GM12878 (cell line): ENCODE measurements around the gene TMEM132D. TPM values are rescaled to one million over a fixed set of nuclear protein-coding genes. Genes with fewer than 3 reads are reported as not detected.

Source experiments
- ATAC-seq: fragments of 200-7000 bp; cut with Tn5 transposase; 3 replicates; pipeline ENCODE4 v1.9.1; 2020; ENCODE audit warnings: mild to moderate bottlenecking, moderate library complexity
- BruUV-seq: library from RNA; stranded (reverse); fragments of 400-500 nt; replicated peaks from 2 replicates; lab custom pipeline; 2021; lab: Mats Ljungman, UMichigan
- CTCF ChIA-PET: fragments of 300-600 bp; sonication (Branson Sonifier 250); formaldehyde crosslinking; extraction: SDS; loops from one replicate; lab custom pipeline; 2021; ENCODE audit warnings: inconsistent platforms; lab: Yijun Ruan, JAX
- POLR2A ChIA-PET: fragments of 350-600 bp; formaldehyde crosslinking; extraction: SDS; loops from one replicate; lab custom pipeline; 2021; ENCODE audit warnings: inconsistent platforms; lab: Charles Lee
- RAD21 ChIA-PET: fragments of 300-600 bp; sonication (Branson Sonifier 250); formaldehyde crosslinking; loops from one replicate; lab custom pipeline; 2023; ENCODE audit warnings: antibody characterized with exemption; ENCODE audit not compliant: unreplicated experiment; lab: Charles Lee
- SMC1A ChIA-PET: fragments of 300-600 bp; sonication (Branson Sonifier 250); formaldehyde crosslinking; loops from one replicate; lab custom pipeline; 2023; ENCODE audit not compliant: unreplicated experiment, uncharacterized antibody; lab: Charles Lee
- DNase-seq: peaks from one replicate; pipeline ENCODE4 v3.0.0-alpha.2; 2011; ENCODE audit warnings: low read depth, low spot score
- FAIRE-seq: peaks from 3 replicates; lab custom pipeline; 2011; peaks lifted over from hg19 to GRCh38; lab: Jason Lieb, UNC
- H2AFZ ChIP-seq: 2 replicates; pipeline ENCODE4 v1.6.0; 2011; ENCODE audit warnings: low read depth, low read length, control low read depth; ENCODE audit not compliant: control insufficient read depth
- H3K27ac ChIP-seq: 2 replicates; pipeline ENCODE4 v1.5.1; 2011; ENCODE audit warnings: control low read depth; ENCODE audit not compliant: control insufficient read depth, insufficient read depth
- H3K27me3 ChIP-seq, 2 experiments: replicated peaks in 1 of 2; 2 replicates each; pipeline versions ENCODE4 v1.6.0 to v1.6.1; 2011; ENCODE audit warnings: low read length in 1 of 2; ENCODE audit not compliant: control insufficient read depth in 2 of 2, insufficient read depth in 2 of 2
- H3K36me3 ChIP-seq, 2 experiments: 2 replicates each; pipeline ENCODE4 v1.5.1; 2011; ENCODE audit warnings: low read length in 1 of 2; ENCODE audit not compliant: control insufficient read depth in 2 of 2, insufficient read depth in 2 of 2
- H3K4me1 ChIP-seq: 2 replicates; pipeline ENCODE4 v1.6.1; 2011; ENCODE audit warnings: mild to moderate bottlenecking, low read length, moderate library complexity, mixed read lengths; ENCODE audit not compliant: control insufficient read depth, insufficient read depth
- H3K4me2 ChIP-seq: 2 replicates; pipeline ENCODE4 v1.6.0; 2011; ENCODE audit warnings: control low read depth; ENCODE audit not compliant: control insufficient read depth, insufficient read depth
- H3K4me3 ChIP-seq: fragments of 200-600 bp; sonication (generic); 2 replicates; pipeline ENCODE4 v1.5.1; 2016
- H3K79me2 ChIP-seq: 2 replicates; pipeline ENCODE4 v1.6.0; 2011; ENCODE audit warnings: low read length; ENCODE audit not compliant: control insufficient read depth, insufficient read depth
- H3K9ac ChIP-seq: 2 replicates; pipeline ENCODE4 v1.8.0; 2011; ENCODE audit warnings: low read length, control low read depth, mixed read lengths; ENCODE audit not compliant: control insufficient read depth, insufficient read depth
- H3K9me3 ChIP-seq: replicated peaks from 3 replicates; pipeline ENCODE4 v1.5.1; 2011; ENCODE audit warnings: mild to moderate bottlenecking, low read length; ENCODE audit not compliant: control insufficient read depth, insufficient read depth
- H4K20me1 ChIP-seq: 2 replicates; pipeline ENCODE4 v1.6.0; 2011; ENCODE audit not compliant: control insufficient read depth, insufficient read depth
- ATF7 ChIP-seq: fragments of 450-650 bp; IDR thresholded peaks from 2 replicates; pipeline ENCODE4 v1.6.1; 2016; ENCODE audit warnings: low read depth, mild to moderate bottlenecking
- CREB1 ChIP-seq: IDR thresholded peaks from 2 replicates; pipeline ENCODE4 v1.6.1; 2012; ENCODE audit warnings: low read depth, mild to moderate bottlenecking, inconsistent platforms
- ESRRA ChIP-seq: IDR thresholded peaks from 2 replicates; pipeline ENCODE4 v1.6.1; 2012; ENCODE audit warnings: mild to moderate bottlenecking, low read length, improper control_type of control experiment
- GABPA ChIP-seq: IDR thresholded peaks from 2 replicates; pipeline ENCODE4 v1.6.1; 2014; ENCODE audit warnings: antibody characterized with exemption, low read depth, mild to moderate bottlenecking, inconsistent platforms
- HDAC2 ChIP-seq: fragments of 200-600 bp; sonication (generic); IDR thresholded peaks from 2 replicates; pipeline ENCODE4 v1.6.1; 2017
- KAT2A ChIP-seq: conservative IDR thresholded peaks from 2 replicates; pipeline ENCODE4 v1.6.1; 2011; ENCODE audit warnings: low read depth, low read length; ENCODE audit not compliant: control insufficient read depth
- MEF2B ChIP-seq: fragments of 450-650 bp; IDR thresholded peaks from 2 replicates; pipeline ENCODE4 v1.6.1; 2018; ENCODE audit warnings: mild to moderate bottlenecking, moderate library complexity; ENCODE audit not compliant: partially characterized antibody, poor library complexity, severe bottlenecking
- MTA2 ChIP-seq: fragments of 450-650 bp; IDR thresholded peaks from 2 replicates; pipeline ENCODE4 v1.6.1; 2016; ENCODE audit warnings: low read depth, mild to moderate bottlenecking, moderate library complexity
- PML ChIP-seq: IDR thresholded peaks from 2 replicates; pipeline ENCODE4 v1.6.1; 2012; ENCODE audit warnings: low read length, inconsistent platforms
- POLR2A ChIP-seq: IDR thresholded peaks from 2 replicates; pipeline ENCODE4 v1.6.1; 2011; ENCODE audit warnings: low read depth, mild to moderate bottlenecking, low read length
- RB1 ChIP-seq: fragments of 450-650 bp; formaldehyde crosslinking; IDR thresholded peaks from 2 replicates; pipeline ENCODE4 v1.6.1; 2017; ENCODE audit warnings: mild to moderate bottlenecking, borderline replicate concordance
- STAT3 ChIP-seq: IDR thresholded peaks from 2 replicates; pipeline ENCODE4 v1.6.1; 2011; ENCODE audit warnings: low read depth, low read length, improper control_type of control experiment
- SUPT20H ChIP-seq: IDR thresholded peaks from 2 replicates; pipeline ENCODE4 v1.6.1; 2011; ENCODE audit warnings: low read depth, mild to moderate bottlenecking, low read length, moderate library complexity, borderline replicate concordance; ENCODE audit not compliant: control insufficient read depth
- TARDBP ChIP-seq: IDR thresholded peaks from 2 replicates; pipeline ENCODE4 v1.6.1; 2016; ENCODE audit warnings: borderline replicate concordance
- TCF7 ChIP-seq: IDR thresholded peaks from 2 replicates; pipeline ENCODE4 v1.6.1; 2014; ENCODE audit warnings: antibody characterized with exemption, borderline replicate concordance
- YY1 ChIP-seq: IDR thresholded peaks from 2 replicates; pipeline ENCODE4 v1.6.1; 2011; ENCODE audit warnings: low read depth, mild to moderate bottlenecking, low read length
- ZNF207 ChIP-seq: fragments of 450-650 bp; IDR thresholded peaks from 2 replicates; pipeline ENCODE4 v1.6.1; 2014; ENCODE audit warnings: antibody characterized with exemption, mild to moderate bottlenecking, borderline replicate concordance
- WGBS: methylation state at CpG from one replicate; pipeline ENCODE4 v1.1.6; 2016; ENCODE audit warnings: low lambda C conversion rate; ENCODE audit not compliant: insufficient replicate concordance, insufficient coverage; ENCODE audit errors: missing lambda C conversion rate; 5-methylcytosine and 5-hydroxymethylcytosine counted together
- in situ Hi-C: fragments of 300-500 bp; cut with MboI; formaldehyde crosslinking; loops from 9 replicates; pipeline ENCODE4 v1.14.3; 2018; ENCODE audit warnings: mixed read lengths
- intact Hi-C: fragments of 100-400 bp; cut with micrococcal nuclease; formaldehyde crosslinking; loops from one replicate; pipeline ENCODE4 v1.14.2; 2022; ENCODE audit not compliant: unreplicated experiment
- polyA plus RNA-seq, 11 experiments: library from polyadenylated mRNA; depleted of rRNA in 4 of 11; unstranded in 6 of 11; stranded (reverse) in 5 of 11; fragments of >200 nt; fragmentation: Nextera tagmentation in 4 of 11; fragmentation: Illumina TruSeq in 1 of 11; extraction: Ambion mirVana in 4 of 11; extraction: Trizol in 1 of 11; gene quantifications; 1 replicate in 1 of 11; 2 replicates in 10 of 11; pipeline versions ENCODE4 v1.2.1 to v1.2.3, GENCODE V29; 2011 to 2016; ENCODE audit warnings: inconsistent platforms in 2 of 11, missing spikeins in 2 of 11, low read depth in 1 of 11
- total RNA-seq, 4 experiments: library from RNA; depleted of rRNA in 3 of 4; stranded (reverse); fragments of >200 nt in 3 of 4; fragmentation: Illumina TruSeq in 1 of 4; extraction: Trizol in 1 of 4; gene quantifications; 2 replicates each; pipeline versions ENCODE4 v1.2.1 to v1.2.3, GENCODE V29; 2013 to 2021
- TF ChIP-seq, protein P1 (sequence below): fragments of 450-650 bp; conservative IDR thresholded peaks from 2 replicates; pipeline ENCODE4 v1.6.1; 2017; ENCODE audit warnings: mild to moderate bottlenecking, moderate library complexity
- TF ChIP-seq, protein P2 (sequence below): IDR thresholded peaks from 2 replicates; pipeline ENCODE4 v1.6.1; 2012; ENCODE audit warnings: low read length, inconsistent platforms
- TF ChIP-seq, protein P3 (sequence below): fragments of 450-650 bp; formaldehyde crosslinking; IDR thresholded peaks from 2 replicates; pipeline ENCODE4 v1.4.0; 2020; ENCODE audit warnings: mild to moderate bottlenecking, moderate library complexity

The TMEM132D gene
- total and polyA plus RNA-seq, 10 of the 15 experiments (the other 5 are each of a cell fraction or from before 2014, with no cell fraction given), result under 0.01 to 0.12 (median 0.02) TPM; not detected in 3

DNA sequence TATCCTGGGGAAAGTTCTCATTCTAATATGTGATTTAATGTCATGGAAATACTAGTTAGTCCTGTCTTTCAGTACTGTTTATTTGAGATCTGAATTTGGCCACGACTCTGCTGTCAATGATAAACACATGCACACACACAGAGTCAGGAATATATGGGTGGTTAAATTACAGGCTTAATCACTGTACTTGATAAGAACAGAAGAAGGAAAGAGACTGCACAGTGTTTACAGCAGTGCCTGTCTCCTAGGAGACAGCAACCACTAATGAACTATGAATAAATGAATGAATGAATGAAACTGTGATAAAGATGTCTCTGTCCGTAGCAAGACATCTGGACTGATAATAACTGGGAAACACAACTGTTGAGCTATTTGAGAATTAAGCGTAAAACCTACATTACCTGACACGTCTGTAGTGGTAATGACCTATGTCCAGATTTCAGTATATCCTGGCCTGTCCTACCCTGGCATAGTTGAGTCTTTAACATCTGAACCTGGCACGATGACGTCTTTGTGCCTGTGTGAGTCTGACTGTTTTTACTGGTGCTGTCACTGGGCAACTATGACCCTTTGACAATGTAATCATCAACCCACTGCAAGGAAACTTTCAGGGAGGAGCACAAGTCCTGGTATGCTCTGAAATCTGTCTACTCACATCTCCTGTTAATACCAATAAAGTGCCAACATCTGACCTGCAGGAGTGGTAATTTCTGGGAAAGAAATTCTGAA is 524.6 kb downstream of the TMEM132D start:
- H3K9ac ChIP-seq, result no peak overlapping the region
- DNase-seq, result no peak
- POLR2A ChIA-PET, result no interaction called here
- CTCF ChIA-PET, result no interaction called here
- H4K20me1 ChIP-seq, result no peaks in the 10 kb centered on the region
- H3K36me3 ChIP-seq, result no peaks in the 10 kb centered on the region
- WGBS, result 27% methylated on average over 6 of the region's 6 CpGs
- TF ChIP-seq ESRRA (no peak), KAT2A (no peak), ATF7 (no peak), MTA2 (no peak), SUPT20H (no peak), RB1 (no peak), GABPA (no peak), MEF2B (no peak), STAT3 (no peak), ZNF207 (no peak), PML (no peak), TCF7 (no peak), POLR2A (no peak), HDAC2 (no peak), CREB1 (no peak), YY1 (no peak), TARDBP (no peak)
- TF ChIP-seq, protein P1, sequence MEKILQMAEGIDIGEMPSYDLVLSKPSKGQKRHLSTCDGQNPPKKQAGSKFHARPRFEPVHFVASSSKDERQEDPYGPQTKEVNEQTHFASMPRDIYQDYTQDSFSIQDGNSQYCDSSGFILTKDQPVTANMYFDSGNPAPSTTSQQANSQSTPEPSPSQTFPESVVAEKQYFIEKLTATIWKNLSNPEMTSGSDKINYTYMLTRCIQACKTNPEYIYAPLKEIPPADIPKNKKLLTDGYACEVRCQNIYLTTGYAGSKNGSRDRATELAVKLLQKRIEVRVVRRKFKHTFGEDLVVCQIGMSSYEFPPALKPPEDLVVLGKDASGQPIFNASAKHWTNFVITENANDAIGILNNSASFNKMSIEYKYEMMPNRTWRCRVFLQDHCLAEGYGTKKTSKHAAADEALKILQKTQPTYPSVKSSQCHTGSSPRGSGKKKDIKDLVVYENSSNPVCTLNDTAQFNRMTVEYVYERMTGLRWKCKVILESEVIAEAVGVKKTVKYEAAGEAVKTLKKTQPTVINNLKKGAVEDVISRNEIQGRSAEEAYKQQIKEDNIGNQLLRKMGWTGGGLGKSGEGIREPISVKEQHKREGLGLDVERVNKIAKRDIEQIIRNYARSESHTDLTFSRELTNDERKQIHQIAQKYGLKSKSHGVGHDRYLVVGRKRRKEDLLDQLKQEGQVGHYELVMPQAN, result no peak
- TF ChIP-seq, protein P2, sequence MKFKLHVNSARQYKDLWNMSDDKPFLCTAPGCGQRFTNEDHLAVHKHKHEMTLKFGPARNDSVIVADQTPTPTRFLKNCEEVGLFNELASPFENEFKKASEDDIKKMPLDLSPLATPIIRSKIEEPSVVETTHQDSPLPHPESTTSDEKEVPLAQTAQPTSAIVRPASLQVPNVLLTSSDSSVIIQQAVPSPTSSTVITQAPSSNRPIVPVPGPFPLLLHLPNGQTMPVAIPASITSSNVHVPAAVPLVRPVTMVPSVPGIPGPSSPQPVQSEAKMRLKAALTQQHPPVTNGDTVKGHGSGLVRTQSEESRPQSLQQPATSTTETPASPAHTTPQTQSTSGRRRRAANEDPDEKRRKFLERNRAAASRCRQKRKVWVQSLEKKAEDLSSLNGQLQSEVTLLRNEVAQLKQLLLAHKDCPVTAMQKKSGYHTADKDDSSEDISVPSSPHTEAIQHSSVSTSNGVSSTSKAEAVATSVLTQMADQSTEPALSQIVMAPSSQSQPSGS, result no peak
- TF ChIP-seq, protein P3, sequence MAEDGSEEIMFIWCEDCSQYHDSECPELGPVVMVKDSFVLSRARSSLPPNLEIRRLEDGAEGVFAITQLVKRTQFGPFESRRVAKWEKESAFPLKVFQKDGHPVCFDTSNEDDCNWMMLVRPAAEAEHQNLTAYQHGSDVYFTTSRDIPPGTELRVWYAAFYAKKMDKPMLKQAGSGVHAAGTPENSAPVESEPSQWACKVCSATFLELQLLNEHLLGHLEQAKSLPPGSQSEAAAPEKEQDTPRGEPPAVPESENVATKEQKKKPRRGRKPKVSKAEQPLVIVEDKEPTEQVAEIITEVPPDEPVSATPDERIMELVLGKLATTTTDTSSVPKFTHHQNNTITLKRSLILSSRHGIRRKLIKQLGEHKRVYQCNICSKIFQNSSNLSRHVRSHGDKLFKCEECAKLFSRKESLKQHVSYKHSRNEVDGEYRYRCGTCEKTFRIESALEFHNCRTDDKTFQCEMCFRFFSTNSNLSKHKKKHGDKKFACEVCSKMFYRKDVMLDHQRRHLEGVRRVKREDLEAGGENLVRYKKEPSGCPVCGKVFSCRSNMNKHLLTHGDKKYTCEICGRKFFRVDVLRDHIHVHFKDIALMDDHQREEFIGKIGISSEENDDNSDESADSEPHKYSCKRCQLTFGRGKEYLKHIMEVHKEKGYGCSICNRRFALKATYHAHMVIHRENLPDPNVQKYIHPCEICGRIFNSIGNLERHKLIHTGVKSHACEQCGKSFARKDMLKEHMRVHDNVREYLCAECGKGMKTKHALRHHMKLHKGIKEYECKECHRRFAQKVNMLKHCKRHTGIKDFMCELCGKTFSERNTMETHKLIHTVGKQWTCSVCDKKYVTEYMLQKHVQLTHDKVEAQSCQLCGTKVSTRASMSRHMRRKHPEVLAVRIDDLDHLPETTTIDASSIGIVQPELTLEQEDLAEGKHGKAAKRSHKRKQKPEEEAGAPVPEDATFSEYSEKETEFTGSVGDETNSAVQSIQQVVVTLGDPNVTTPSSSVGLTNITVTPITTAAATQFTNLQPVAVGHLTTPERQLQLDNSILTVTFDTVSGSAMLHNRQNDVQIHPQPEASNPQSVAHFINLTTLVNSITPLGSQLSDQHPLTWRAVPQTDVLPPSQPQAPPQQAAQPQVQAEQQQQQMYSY (CRISPR knock-in tag), result no peak
- no peak overlapping the region for H2AFZ ChIP-seq
- no peak overlapping the region for H3K27ac ChIP-seq
- in situ Hi-C loops (no loop called here), intact Hi-C loops (no loop called here)
- H3K4me3 ChIP-seq, result no peak overlapping the region
- H3K79me2 ChIP-seq, result no peaks in the 10 kb centered on the region
- no peaks in the 10 kb centered on the region for H3K4me1 ChIP-seq
- no peak for ATAC-seq
- BruUV-seq, result no TSS peak
- H3K9me3 ChIP-seq, result no peaks in the 10 kb centered on the region
- RAD21 ChIA-PET, result no interaction called here
- H3K4me2 ChIP-seq, result no peak overlapping the region
- FAIRE-seq, result no peak
- SMC1A ChIA-PET, result no interaction called here
- no peaks in the 10 kb centered on the region for H3K27me3 ChIP-seq
